Amygdala (tissue), 56 donors: Measurements from ENCODE around the gene PCNT.
"Not testable (repeated sequence)": the region's sequence is repeated elsewhere in the genome, so short reads cannot be mapped to it uniquely, and the experiment has no call there.

Experiments
- DNase-seq, 56 donors: peaks; one replicate each; lab custom pipeline; 2025; lab: John Stamatoyannopoulos, UW

The PCNT gene

DNA sequence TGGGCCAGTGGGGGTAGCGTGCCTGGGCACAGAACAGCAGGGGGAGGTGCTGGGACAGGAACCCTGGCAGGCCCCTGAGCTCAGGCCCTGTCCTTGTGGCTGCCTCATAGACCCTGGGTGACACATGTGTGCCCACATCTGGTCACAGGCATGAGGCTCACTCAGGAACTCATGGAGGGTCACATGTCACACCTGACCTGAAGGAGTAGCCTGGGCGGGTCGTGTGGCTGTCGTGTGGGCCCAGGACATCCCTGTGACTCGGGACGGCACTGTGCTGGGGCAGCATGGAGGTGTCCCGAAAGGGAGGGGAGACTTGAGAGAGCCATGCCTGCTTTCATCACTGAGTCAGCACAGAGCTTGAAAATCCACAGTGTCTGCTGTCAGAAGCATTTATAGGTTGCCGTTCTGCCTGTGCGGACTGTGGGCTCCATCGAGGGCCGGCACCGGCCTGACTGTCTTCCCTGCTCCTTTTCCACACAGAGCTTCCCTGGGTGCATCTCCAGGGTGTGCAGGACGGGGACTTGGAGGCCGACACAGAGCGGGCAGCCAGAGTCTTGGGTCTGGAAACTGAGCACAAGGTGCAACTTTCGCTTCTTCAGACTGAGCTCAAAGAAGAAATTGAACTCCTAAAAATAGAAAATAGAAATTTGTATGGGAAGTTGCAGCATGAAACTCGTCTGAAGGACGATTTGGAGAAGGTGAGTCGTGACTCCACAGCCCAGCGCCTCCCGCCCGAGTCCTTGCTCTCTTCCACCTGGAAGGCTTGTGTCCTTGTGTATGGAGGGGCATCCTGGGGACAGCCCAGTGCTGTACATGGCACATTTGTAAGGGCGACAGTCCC is 32.8 kb downstream of the PCNT start:
- no peak for DNase-seq

GRCh38 chr21:46357335-46357604 is 33.3 kb downstream of the PCNT start:
- DNase-seq, result no peak

GRCh38 chr21:46357684-46358425 is 33.9 kb downstream of the PCNT start:
- DNase-seq, result no peak

GRCh38 chr21:46361176-46361575 is 37.2 kb downstream of the PCNT start:
- no peak for DNase-seq

- DNase-seq, result no peak
Observed at GRCh38 chr21:46361935-46362334, 38.0 kb downstream of the PCNT start.

DNA sequence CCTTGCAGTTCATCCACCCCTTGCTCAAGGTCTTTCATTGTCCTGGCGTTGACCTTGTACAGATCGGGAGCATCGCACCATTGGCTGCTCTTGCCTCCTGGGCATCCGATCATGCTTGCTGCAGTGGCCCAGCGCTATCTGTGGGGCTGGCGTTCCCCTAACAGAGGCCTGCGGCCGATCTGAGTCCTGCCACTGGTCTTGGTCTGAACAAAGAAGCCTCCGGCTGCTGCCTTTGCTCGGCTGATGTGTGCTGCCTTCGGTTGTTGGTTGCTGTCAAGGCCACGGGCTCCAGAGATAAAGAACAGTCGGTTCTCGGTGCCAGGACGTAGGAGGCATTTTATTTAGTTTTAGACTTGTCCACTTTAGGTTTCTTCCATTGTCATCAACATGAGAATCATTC is 39.0 kb downstream of the PCNT start:
- no peak for DNase-seq

DNA sequence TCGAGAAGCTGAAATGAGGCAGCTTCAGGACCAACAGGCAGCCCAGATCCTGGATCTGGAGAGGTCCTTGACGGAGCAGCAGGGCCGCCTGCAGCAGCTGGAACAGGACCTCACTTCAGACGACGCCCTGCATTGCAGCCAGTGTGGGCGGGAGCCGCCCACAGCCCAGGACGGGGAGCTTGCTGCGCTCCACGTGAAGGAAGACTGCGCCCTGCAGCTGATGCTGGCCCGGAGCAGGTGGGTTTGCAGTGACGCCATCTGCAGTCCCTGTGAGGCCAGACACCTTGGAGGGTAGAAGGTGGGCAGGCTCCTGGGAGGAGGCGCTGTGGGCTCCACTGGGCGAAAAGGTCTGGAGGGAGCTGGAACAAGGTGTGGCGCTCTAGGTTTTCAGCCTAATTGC is 39.7 kb downstream of the PCNT start:
- no peak for DNase-seq

DNA sequence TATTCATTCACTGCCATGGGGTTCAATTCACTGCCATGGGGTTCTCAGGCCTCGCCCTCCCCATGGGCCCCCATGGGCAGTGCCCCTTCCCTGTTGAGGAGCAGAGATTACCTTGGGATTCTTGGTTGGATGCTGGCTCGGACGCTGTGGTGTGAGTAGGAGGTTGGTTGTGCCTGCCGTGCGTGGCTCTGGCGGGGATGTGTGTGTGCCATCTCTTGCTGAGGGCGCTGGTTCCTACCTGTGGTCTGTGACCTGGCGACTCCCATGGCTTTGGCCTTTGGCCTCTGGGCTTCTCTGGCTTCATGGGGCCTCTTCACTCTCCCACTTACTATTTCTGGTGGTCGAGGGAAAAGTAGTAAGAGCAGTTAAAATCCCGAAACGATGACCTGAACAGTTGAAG is 42.1 kb downstream of the PCNT start:
- DNase-seq, result no peak

DNA sequence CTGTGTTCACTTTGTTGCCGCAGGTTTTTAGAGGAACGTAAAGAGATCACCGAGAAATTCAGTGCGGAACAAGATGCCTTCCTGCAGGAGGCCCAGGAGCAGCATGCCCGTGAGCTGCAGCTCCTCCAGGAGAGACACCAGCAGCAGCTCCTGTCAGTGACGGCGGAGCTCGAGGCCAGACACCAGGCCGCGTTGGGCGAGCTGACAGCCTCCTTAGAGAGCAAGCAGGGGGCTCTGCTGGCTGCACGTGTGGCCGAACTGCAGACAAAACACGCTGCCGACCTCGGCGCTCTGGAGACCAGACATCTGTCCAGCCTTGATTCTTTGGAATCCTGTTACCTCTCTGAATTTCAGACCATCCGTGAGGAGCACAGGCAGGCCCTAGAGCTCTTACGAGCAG is 42.6 kb downstream of the PCNT start:
- no peak for DNase-seq

DNA sequence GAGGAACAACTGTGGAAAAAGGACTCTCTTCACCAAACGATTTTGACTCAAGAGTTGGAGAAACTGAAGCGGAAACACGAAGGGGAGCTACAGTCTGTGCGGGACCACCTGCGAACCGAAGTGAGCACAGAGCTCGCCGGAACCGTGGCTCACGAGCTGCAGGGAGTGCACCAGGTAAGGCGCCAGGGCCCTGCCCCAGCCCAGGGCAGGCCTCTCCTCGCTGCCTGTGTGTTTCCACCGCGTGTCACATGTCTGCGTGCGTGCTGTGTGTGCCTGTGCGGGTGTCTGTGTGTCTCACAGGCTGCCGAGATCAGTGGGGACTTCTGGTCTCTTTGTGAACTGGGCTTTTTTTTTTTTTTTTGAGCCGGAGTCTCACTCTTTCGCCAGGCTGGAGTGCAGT is 43.0 kb downstream of the PCNT start:
- no peak for DNase-seq

GRCh38 chr21:46368533-46369285 is 44.8 kb downstream of the PCNT start:
- DNase-seq, result no peak

DNA sequence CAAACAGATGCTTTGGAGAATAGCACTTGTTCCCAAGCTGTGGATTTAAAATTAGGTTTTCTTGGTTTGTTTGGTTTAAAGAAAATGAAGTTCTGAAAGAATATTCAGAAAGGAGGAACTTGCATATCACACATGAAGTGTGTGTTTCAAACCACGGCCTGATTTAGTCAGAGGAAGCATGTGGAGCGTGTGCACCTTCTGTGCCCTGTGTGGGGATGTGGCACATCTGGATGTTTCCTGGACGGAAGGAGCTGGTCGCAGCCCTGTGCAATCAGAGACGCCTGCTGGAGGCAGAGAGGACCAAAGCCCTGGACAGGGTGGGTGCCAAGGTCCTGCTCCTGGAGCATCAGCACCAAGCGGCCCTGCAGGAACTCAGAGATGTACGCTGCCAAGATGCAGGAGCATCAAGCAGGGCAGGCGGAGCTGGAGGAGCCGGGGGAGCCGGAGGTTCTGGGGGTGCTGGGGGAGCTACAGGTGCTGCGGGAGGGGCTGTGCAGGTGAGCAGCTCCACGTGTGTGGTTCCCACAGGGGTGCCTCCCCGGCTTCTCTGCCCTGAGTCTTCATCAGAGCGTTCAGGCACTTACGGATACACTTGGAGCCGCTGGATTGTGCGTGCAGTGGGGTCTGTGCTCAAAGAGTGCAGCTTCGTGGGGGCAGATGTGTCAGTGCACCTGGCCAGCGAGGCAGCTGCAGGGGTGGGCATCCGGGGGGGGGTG is 45.7 kb downstream of the PCNT start:
- no peak for DNase-seq

GRCh38 chr21:46371204-46372013 is 47.5 kb downstream of the PCNT start:
- DNase-seq, result no peak

- DNase-seq, result no peak
Observed at GRCh38 chr21:46372014-46372485, 48.1 kb downstream of the PCNT start.

- DNase-seq, result not testable (repeated sequence)
Observed at GRCh38 chr21:46372947-46373346, 49.0 kb downstream of the PCNT start.

DNA sequence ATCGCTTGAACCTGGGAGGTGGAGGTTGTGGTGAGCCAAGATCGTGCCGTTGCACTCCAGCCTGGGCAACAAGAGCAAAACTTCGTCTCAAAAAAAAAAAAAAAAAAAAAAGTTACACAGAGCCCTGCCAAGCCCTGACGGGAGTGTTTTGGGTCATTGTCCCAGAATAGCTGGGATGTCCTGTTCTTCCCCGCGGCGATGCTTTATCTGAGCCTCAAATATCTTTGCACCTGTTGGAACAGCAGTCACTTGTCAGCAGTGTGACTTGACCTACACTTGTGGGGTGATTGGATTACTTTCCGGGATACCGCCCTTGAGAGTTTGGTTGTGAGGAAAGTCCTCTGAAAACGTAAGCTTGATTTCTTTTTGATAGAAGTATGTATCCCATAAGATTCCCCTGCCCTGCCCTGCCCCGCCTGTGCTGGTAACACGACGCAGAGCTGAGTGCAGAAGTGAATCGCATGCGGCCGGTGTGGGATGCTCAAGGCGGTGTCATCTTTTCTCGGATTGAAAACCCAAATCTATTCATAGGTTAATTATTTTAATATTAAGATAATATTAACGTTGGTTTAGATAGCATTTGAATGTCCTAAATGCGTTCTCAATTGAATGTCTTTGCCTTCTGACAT is 50.9 kb downstream of the PCNT start:
- DNase-seq, result no peak

DNA sequence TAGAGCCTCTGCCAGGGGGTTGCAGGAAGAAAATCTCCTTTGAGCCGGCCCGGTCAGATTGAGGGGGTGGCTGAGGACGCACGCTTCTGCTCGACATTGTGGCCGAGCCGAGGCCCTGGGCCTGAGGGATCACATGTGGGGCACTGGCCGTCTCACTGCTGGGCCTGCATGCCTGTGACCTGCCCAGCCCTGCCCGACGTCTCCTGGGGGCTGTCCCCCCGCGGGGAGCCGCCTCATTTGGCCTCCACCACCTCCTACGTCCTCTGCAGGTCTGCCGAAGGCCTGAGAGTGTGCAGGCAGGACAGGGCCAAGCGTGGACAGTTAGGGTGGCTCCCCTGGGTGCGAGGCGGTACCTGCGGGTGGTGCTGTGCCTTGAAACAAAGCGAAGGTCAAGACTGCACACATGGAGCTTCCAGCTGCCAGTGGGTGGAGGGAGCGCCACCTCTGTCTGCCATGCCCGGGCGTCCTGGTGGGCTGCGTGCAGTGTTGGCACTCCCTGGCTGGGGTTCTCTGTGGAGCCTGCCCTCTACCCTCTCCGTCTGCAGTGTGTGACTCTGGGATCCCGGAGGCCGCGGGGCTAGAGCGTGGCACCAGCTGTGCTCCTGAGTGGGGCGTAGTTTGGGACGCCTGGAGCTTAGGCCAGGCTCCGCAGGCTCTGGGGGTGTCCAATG is 51.7 kb downstream of the PCNT start:
- no peak for DNase-seq

DNA sequence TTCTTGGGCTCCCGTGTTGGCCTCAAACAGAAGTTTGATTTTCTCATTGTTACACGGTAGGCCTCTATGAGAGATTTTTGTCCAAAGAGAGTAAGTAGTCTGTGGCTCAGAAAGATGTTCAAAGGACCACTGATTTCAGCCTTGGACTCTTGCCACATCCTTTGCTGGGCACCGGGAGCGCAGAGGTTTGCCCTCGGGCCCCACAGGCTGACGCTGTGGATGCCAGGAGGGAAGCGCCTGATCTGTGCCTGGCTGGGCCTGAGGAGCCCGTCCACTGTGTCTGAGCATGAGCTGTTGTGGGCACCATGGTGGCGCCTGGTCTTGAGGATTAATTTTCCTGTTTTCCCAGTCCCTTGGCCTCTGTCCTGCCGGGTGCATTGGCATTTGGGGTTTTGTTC is 52.3 kb downstream of the PCNT start:
- no peak for DNase-seq
